OCI-M2 (cell line): ENCODE measurements around the gene PANK3.
"Not testable (repeated sequence)": the region's sequence is repeated elsewhere in the genome, so short reads cannot be mapped to it uniquely, and the experiment has no call there.

Experiments
- DNase-seq: peaks from one replicate; lab custom pipeline; 2025; ENCODE audit not compliant: unreplicated experiment; lab: John Stamatoyannopoulos, UW

The PANK3 gene

DNA sequence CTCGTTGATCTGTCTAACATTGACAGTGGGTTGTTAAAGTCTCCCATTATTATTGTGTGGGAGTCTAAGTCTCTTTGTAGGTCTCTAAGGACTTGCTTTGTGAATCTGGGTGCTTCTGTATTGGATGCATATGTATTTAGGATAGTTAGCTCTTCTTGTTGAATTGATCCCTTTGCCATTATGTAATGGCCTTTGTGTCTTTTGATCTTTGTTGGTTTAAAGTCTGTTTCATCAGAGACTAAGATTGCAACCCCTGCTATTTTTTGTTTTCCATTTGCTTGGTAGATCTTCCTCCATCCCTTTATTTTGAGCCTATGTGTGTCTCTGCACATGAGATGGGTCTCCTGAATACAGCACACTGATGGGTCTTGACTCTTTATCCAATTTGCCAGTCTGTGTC is 17.0 kb upstream of the PANK3 start:
- DNase-seq: not testable (repeated sequence)

DNA sequence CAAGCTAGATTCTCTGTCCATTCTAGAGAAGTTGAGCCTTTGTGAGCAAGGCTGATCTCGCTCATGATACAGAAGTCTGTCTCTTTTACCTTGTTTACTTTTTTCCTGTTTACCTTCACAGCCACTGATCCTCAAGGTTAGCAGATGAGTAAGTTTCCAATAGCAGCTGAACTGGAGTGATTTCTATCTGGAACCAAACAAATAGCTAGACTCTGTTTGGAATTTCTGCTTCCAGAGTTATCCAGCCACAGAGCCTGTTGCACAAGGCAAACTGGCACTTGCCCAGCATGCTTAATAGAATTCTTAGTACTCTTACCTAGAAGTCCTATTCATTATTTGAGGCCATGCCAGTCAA is 12.8 kb upstream of the PANK3 start:
- no peak for DNase-seq

DNA sequence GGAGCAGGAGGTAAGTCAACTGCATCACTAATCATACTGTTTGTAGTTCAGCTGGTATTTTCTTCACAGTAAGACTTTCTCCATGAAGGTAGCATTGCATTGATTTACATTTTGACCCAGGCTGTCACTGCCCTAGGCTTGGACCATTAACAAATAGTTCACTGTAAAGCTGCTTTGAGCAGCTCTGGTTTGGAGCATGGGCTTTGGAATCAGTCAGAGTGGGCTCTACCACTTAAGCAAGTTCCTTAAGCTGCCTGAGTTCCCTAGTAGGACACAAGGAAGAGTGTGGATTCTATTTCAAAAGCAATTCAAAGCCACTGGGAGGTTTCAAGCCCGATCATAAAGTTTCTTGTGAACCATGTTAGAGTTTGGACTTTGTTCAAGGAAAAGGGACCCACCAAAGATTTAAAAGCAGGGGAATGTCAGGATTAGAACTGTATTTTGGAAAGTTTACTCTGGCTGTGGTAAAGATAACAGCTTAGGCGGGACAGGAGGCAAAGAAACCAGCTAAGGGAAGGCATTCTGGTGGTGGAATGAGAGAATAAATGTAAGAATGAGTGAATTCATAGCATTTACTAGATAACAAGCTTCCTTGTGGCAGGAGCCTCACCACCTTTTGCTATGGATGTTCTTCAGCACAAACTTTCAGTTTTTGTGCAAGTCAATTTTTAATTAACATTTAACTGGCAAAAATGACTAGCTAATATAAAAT is 12.3 kb upstream of the PANK3 start:
- DNase-seq: no peak

DNA sequence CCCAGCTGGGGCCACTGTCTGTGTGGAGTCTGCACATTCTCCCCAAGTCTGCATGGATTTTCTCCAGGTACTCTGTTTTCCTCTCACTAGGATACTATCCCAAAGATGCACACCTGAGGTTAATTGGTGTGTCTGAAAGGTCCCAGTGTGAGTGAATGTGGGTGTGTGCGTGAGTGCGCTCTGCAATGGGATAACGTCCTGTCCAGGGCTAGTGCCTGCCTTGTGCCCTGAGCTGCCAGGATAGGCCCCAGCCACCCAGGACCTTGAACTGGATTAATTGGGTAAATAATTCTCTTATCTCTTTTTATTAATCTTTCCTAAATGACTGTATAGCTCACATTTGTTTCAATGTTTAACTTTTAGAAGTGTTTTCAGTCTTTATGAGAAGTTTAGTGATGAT is 11.5 kb upstream of the PANK3 start:
- DNase-seq: no peak

DNA sequence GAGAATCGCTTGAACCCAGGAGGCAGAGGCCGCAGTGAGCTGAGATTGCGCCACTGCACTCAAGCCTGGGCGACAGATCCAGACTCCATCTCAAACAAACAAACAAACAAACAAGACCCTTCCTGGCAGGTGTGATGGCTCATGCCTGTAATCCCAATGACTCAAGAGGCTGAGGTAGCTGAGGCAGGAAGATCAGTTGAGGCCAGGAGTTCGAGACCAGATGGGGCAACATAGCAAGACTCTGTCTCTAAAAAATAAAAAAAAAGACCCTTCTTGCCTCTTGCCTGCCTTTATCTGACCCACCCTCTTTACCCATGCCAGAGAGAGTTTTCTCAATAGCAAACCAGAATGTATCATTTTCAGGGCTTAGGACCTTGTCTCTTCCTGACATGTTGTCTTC is 8.8 kb upstream of the PANK3 start:
- DNase-seq: no peak

DNA sequence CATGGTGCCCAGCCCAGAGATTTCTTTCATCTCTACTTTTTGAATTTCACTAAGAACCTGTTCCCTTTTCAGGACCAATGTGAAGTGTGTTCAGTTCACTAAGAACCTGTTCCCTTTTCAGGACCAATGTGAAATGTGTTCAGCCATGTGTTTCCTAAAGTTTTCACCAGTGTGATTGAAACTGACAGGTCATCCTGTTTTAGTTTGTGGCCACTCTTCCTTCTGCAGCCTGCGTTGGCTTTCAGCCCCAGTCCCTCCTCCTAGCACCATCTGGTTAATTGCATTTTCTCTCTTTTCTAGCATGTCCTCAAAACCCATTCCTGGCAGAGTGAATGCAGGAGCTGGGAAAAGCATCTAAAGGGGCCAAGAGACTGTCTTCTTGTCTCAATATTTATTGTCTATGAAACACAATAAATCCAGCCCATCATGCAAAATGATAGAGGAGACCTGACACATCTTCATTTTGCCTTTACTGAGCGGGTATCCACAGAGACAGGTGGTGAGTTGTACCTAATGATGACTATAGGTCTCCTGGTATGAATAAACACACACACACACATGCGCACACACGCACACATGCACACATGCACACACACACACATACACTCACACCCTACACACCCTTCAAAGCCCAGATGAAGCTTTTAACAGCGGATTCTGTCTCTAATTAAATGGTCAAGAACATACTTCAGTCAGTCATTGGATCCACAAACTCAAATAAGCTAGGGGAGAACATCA is 6.1 kb upstream of the PANK3 start:
- DNase-seq: no peak

DNA sequence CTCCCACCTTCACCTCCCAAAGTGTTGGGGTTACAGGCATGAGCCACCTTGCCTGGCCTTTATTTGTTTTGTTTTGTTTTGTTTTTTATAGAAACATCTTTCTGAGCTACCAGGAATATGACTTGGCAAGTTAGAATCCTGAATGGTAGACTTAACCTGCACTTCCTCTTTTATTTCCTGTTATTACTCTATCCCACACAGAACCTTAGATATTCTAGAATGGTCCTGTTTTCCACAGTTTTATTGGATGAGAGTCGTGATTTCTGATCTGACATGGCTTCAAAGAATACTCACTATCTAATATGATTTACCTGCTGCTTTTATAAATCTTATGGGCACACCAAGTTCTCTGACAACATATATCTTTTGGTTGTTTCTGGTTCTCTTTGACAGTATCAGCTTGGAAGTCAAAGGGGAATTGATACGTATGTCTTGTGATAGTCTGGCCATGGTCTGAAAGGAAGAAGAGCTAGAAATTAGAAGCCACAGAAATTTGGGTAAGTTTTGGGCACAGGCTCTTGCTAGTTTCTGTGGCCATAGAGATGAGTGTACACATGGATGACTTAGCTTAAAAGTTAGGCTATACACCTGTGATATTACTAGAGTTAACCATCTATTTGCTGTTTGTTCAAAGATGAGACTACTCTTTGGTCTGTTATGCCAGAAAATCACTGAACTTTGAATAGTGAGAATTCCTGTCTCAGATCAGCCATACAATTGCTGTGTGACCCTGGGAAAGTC is 4.7 kb upstream of the PANK3 start:
- DNase-seq: no peak

DNA sequence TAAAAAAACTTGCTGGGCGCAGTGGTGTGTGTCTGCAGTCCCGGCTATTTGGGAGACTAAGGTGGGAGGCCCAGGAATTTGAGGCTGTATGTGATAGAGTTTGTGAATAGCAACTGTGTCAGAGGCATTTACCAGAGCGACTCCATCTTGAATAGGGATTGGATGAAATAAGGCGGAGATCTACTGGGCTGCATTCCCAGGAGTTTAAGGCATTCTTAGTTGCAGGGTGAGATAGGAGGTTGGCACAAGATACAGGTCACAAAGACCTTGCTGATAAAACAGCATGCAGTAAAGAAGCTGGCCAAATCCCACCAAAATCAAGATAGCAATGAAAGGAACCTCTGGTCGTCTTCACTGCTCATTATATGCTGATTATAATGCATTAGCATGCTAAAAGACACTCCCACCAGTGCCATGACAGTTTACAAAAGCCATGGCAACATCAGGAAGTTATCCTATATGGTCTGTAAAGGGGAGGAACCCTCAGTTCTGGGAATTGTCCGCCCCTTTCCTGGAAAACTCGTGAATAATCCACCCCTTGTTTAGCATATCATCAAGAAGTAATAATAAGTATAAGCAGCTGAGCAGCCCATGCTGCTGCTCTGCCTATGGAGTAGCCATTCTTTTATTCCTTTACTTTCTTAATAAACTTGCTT is 1.8 kb upstream of the PANK3 start:
- not testable (repeated sequence) for DNase-seq

DNA sequence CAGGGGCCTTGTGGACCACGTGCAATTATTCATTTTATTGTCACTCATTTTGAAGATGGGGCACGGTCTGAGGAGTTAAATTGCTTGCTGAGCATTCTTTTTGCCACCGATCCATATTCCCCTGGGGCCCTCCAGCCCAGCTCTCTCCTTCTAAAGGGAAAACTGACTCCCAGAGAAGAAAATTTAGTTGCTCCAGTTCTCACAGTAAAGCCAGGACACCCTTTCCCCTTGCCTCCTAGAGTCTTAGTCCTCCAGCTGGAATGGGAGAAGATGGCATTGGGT is 1.0 kb upstream of the PANK3 start:
- no peak for DNase-seq

DNA sequence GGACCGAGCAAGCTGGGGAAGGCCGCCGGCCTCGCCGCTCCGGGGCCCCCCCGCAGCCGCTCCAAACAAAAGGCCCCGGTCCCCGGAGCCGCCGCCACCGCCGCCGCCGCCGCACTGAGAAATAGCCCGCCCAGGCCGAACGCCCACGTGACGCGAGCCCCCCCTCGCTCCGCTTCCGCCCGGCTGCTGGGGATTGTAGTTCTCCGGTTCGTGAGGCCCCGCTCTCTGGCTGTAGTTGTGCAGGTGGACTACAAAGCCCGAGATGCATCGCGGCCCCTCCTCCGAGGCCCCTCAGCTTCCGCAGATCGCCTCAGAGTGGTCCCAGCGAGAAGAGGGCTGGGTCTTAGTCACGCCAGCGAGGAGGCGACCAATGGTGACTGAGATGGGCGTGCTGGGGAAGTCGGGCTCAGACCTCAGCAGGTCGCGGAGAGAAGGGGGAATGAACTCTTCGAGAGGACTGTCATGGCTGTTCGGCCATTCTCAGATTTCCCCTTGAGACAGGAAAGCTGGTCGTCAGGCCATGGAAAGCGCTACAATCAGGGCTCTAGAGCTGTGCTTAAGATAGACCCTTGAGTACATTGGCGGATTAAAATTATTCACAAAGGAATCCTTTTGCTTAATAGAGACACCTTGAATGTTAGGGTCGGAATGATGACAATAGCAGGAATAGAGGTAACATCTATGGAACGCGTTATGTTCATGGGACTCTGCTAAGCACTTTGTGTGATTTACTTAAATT is 489 bp upstream of the PANK3 start:
- peak; percentile 61 for DNase-seq

DNA sequence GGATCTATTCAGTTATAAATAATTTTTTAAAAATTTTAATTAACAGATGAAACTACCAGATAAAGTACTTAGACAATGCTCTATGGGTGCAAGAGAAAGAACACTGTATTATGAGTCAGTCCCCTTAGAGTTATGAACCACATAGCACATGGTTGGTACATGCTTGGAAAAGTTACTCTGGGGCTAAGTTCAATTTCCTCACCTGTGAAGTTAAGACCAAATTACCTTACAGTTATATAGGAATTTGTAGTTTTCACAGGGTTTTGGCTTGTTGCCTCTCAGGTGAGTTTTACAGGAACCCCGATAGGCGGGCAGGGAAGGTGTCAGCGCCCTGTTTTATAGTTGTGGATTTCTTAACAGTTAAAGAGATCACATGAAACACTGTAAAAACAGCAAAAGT is 1.2 kb downstream of the PANK3 start:
- no peak for DNase-seq

DNA sequence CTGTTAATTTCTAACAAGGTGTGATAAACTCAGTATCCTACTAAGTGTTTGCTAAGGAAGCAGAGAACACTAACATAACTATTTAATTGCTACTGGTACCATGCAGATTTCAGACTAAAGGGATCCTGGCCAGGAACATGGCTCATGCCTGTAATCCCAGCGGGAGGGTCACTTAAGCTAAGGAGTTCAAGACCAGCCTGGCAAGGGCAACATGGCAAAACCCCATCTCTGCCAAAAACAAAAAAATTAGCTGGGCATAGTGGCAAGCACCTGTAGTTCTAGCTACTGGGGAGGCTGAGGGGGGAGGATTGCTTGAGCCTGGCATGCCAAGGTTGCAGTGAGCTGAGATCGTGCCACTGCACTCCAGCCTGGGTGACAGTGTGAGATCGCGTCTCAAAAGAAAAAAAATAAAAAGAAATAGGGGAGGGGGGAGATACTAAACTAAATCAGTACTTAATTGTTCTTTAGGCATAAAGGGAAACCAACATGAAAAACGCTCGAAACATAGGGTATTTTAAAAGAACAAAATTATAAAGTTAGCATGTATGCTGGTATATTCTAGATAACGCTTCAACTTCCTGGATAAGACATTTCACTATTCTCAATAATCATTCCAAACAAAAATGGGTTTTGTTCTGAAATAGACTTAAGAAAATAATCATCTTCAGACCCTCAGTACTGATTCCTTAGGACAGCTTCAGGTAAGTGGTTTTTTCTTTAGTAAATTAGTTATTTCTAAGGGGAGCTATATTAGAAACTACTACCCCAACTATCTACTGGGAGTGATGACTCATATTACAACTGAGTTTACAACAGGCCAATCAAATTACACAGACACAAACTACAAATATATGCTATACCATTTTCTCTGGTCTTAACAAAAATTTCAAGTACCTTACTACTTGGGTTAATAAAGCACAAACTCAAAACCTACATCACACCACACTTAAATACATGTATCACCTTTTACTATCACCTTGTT is 3.5 kb downstream of the PANK3 start:
- DNase-seq: no peak

DNA sequence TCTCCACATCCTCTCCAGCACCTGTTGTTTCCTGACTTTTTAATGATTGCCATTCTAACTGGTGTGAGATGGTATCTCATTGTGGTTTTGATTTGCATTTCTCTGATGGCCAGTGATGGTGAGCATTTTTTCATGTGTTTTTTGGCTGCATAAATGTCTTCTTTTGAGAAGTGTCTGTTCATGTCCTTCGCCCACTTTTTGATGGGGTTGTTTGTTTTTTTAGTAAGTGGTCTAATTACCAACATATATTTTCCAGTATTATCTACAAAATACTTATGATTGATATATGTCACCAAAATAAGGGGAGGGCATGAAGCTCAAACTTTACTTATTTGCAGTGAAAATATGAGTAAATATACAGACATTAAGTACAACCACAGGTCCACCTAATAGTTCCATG is 5.0 kb downstream of the PANK3 start:
- DNase-seq: not testable (repeated sequence)

DNA sequence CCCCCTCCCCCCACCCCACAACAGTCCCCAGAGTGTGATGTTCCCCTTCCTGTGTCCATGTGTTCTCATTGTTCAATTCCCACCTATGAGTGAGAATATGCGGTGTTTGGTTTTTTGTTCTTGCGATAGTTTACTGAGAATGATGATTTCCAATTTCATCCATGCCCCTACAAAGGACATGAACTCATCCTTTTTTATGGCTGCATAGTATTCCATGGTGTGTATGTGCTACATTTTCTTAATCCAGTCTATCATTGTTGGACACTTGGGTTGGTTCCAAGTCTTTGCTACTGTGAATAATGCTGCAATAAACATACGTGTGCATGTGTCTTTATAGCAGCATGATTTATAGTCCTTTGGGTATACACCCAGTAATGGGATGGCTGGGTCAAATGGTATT is 5.5 kb downstream of the PANK3 start:
- not testable (repeated sequence) for DNase-seq

DNA sequence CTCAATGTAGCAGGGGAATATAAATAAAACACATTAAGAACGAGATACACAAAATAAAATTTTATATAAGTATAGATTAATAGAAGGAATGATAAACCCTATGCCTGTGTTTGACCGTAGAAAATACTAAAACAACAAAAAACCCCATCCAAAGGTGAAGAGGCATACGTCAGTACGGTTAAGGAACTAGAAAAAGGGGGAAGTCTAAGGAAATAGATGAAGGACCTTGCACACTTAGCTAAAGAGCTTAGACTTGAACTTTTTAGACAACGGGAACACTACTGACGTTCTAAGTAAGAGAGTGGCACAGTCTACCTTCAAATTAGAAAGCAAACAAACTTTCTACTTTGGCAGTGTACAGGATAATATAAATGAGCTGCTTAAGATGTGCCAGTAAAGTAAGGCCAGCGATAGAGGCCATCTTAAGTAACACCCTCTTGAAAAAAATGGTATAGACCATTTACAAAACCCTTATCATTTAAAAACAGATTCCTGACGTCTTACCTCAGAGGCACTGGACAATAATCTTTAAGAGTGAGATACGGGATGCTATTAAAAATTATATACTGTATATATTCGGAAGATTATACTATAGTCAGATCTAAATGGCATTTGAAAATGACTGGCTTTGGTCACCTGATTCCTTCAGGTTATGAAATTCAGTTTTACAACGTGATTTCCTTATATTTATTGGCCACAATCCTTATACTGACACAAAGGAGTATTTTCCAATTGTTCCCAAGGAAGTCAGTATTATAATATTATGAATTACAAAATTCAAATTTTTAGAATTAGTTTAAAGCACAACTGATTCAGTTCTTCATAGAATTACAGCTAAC is 8.5 kb downstream of the PANK3 start:
- no peak for DNase-seq

DNA sequence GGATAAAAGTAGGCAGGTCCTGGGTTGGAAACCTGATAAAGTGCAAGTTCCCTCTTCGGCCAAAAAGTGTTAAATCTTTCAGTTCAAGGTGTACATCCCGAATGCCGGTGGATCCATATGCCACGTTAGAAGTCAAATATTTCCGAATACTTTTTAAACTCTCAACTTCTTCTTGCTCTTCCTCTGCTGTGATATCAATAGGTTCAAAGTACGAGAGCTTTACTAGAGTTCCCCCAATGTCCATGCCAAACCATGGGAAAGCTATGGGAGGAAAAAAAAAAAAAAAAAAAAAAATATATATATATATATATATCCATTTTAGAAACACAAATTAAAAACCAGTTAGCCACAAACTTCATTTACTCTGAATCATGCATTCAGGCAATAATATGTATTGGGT is 10.4 kb downstream of the PANK3 start:
- no peak for DNase-seq

DNA sequence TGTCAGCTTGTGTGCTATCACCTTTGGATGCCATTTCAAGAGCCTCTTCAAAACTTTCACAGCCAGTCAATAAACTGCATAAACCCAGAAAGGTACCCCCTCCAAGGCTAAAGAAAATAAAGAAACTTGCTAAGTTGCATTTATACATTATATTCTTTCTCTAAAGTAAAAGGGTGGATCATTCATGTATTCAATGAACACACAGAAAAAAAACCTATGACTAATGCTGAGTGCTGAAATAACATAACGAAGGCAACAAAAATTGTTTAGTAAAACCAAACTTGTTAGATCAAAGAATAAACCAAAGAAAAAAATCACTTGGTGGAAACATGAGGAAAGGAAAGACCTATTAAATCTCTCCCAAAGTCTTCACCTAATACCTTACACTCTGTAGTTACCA is 15.2 kb downstream of the PANK3 start:
- no peak for DNase-seq

DNA sequence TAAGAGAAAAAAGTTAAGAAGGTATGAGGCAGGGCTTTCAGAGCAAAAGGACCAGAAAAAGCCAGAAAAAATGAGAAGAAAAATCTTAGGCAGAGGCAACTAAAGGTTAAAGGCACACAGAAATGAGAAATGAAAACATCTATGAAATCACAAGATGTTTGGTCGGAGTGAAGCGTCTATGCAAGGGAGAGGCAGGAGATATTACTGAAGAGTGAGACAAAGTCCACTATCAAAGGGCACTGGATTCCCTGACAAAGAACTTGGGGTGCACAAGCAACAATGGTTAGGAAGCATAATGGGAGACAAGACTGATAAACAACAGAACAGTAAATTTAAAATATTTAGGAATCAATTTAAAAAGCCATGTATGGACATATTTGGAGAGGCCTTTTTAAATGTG is 16.9 kb downstream of the PANK3 start:
- no peak for DNase-seq

DNA sequence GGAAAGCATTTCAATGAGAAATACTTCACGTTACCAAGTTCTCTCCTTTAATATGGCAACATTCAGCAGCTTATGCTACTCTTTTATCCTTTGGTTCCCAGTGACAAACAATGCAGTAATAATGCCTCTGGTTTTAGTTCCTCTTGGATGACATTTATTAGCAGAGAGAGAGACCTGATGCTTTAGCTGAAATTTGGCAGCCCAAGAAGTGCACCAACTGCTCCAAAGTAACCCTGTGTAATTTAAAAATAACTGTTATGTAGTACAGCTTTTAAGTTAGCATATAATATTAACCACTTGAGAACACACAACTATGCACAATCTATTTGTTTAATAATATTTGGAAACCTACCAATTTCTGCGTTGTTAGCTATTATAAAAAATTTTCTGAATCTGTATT is 21.8 kb downstream of the PANK3 start:
- no peak for DNase-seq
